HK-2 (cell line): Measurements from ENCODE around the gene NSUN5.
"Not testable (repeated sequence)": the region's sequence is repeated elsewhere in the genome, so short reads cannot be mapped to it uniquely, and the experiment has no call there.

Experiments
- DNase-seq: peaks from one replicate; pipeline ENCODE4 v3.0.0-alpha.2; 2018; ENCODE audit not compliant: unreplicated experiment

Gene NSUN5

GRCh38 chr7:73267813-73268212 lies 40.8 kb downstream of the NSUN5 start:
- DNase-seq = not testable (repeated sequence)

GRCh38 chr7:73266719-73267368 lies 41.8 kb downstream of the NSUN5 start:
- DNase-seq = not testable (repeated sequence)

GRCh38 chr7:73262416-73262815 lies 46.2 kb downstream of the NSUN5 start:
- DNase-seq = not testable (repeated sequence)
